Stimulated activated naive CD4-positive, alpha-beta T cell treated with Interleukin-2 at 50 U/mL for 16 hours (primary cell): ENCODE data around the gene LENEP.
A peak's percentile ranks its signal among the peaks of the same experiment; 100 is the strongest.

Source experiments
- DNase-seq: peaks from one replicate; lab custom pipeline; 2025; lab: John Stamatoyannopoulos, UW

Gene LENEP

DNA sequence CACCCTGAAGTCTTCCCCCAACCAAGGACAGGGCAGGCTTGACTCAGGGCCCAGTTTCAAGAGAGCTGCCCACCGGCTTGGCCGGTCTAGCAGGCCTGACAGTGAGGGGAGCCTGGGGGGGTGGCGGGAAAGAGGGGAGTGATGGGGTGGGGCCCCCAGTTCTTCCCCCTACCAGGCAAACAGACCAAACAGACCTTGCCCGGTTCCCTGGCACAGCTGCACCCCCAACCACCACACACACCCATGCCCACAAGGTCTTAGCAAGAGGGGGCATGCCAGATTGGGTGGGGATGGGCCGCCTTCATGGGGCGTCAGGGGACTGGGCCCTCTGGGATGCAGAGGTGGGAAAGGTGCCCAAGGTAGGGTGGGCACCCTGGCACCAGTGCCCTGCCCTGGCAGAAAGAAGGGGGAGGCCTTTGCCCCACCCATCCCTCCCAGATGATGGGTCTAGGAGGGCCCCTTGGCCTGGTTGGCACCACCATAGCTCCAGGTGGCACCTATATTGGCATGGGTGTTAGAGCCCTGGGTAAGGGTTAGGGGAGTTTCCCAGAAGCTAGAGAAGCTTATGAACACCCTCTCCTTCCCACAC, 18.1 kb downstream of the LENEP start:
- no peak for DNase-seq

DNA sequence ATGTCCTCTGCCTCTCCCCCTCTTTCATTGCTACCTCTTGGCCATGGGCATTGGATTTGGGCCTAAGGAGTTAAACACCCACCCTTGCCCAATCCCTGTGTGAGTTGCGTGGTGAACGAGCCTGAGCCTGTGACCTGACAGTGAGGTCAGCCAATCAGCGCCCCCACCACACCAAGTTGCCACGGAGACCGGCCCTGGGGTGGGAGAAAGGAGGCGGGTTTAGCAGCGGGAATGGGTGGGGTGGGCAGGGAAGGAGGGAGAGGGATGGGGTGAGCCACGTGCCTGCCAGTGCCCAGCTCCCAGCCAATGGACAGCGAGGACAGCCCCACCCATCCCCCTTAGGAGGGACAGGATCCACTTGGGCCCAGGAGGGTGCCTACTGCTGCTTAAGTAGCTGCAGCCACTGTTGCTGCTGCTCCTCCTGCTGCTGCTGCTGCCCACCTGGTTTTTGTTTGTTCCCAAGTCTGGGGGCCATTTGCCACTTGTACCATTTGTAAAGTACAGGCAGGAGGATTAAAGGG, 18.7 kb downstream of the LENEP start:
- peak; percentile 20 for DNase-seq

DNA sequence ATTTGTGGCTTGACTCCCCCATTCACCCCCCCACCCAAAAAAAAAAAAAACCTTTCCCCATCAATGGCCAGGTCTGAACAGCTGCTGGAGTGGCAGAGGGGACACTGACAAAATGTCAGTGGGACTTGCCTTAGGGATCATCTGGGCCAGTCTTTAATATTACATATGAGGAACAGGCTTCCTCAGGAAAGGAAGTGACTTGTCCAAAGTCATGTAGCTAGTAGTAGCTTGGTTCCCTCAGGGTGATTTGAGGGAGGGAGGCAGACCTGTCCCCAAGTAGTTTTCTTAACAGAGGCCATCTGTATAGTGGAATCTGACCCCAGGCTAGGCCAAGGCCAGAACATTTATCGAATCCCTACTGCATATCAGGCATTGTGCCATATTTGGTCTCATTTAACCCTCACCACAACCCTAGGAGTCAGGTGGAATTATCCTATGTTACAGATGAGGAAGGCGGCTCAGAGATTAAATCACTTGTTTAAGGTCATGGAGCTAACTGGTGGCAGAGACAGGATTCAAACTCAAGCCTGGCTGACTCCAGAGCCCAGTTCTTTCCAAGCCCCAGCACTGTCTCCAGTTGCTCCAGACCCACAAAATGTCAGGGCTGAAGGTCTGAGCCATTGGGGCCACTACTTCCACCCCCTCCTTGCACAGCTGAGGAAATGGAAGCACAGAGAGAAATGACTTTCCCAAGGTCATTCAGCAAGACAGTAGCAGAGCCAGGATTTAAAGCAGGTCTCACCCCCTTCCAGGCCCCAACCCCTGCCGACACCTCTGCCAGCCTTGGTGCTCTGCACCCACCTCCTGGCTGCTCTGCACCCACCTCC, 19.6 kb downstream of the LENEP start:
- no peak for DNase-seq

DNA sequence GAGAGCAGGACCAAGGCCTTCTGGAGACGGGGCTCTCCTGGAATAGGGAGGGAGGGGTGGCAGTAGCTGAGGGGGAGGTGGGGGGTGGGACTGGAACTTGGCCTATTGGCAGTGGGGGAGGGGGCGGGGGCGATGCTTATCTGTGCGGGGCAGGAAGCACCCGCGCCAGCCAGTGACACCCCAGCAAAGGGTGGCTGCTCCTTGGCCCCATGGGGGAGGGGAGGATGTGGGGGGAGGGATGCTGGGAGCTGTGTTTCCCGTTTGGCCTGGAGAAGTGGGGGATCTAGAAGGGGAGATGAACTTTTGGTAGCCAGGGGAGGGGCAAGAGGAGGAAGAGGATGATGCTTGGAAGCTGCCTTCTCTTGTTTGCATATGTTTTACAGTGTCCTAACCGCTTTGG, 20.2 kb downstream of the LENEP start:
- DNase-seq = peak; percentile 27

DNA sequence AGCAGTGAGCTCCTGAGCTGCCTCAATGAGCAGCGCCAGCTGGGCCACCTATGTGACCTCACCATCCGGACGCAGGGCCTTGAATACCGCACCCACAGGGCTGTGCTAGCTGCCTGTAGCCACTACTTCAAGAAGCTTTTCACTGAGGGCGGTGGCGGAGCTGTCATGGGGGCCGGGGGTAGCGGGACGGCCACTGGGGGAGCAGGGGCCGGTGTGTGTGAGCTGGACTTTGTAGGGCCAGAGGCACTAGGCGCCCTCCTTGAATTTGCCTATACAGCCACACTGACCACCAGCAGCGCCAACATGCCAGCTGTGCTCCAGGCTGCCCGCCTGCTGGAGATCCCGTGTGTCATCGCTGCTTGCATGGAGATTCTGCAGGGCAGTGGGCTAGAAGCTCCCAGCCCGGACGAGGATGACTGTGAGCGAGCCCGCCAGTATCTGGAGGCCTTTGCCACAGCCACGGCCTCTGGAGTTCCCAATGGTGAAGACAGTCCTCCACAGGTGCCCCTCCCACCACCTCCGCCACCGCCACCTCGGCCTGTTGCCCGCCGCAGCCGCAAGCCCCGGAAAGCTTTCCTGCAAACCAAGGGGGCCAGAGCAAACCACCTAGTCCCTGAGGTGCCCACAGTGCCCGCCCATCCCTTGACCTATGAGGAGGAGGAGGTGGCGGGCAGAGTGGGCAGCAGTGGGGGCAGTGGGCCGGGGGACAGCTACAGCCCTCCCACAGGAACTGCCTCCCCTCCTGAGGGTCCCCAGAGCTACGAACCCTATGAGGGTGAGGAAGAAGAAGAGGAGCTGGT, 21.5 kb downstream of the LENEP start:
- no peak for DNase-seq

DNA sequence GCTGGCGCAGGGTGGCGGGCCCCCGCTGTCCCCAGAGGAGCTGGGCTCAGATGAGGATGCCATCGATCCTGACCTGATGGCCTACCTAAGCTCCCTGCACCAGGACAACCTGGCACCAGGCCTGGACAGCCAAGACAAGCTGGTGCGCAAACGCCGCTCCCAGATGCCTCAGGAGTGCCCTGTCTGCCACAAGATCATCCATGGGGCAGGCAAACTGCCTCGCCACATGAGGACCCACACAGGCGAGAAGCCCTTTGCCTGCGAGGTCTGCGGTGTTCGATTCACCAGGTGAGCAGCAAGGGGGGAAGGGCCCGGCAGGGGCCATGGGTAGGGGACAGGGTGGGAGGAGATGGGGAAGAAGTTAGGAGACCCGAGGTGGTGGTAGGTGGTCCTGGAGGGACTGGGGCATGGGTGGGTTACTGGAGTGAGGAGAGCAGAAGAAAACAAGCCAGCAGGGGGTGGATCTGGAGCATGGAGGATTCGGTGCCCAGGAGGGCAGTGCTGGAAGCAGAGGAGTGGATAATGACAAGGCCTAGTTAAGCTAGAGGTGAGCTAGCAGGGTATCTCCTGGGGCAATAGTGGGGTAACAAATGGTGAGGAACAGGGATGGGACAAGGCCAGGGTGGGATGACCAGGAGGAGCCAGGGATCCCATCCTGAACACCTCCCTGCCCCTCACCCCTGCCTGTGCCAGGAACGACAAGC, 22.3 kb downstream of the LENEP start:
- no peak for DNase-seq

DNA sequence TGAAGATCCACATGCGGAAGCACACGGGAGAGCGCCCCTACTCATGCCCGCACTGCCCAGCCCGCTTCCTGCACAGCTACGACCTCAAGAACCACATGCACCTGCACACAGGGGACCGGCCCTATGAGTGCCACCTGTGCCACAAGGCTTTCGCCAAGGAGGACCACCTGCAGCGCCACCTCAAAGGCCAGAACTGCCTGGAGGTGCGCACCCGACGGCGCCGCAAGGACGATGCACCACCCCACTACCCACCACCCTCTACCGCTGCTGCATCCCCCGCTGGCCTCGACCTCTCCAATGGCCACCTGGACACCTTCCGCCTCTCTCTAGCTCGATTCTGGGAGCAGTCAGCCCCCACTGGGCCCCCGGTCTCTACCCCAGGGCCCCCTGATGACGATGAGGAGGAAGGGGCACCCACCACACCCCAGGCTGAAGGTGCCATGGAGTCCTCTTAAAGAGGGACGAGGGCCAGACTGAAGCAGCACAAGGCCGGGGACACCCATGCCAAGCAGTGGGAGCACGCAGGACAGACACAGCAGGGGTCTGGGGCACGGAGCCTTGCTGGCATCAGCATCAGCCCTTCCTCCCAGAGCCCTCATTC, 22.9 kb downstream of the LENEP start:
- DNase-seq = no peak

DNA sequence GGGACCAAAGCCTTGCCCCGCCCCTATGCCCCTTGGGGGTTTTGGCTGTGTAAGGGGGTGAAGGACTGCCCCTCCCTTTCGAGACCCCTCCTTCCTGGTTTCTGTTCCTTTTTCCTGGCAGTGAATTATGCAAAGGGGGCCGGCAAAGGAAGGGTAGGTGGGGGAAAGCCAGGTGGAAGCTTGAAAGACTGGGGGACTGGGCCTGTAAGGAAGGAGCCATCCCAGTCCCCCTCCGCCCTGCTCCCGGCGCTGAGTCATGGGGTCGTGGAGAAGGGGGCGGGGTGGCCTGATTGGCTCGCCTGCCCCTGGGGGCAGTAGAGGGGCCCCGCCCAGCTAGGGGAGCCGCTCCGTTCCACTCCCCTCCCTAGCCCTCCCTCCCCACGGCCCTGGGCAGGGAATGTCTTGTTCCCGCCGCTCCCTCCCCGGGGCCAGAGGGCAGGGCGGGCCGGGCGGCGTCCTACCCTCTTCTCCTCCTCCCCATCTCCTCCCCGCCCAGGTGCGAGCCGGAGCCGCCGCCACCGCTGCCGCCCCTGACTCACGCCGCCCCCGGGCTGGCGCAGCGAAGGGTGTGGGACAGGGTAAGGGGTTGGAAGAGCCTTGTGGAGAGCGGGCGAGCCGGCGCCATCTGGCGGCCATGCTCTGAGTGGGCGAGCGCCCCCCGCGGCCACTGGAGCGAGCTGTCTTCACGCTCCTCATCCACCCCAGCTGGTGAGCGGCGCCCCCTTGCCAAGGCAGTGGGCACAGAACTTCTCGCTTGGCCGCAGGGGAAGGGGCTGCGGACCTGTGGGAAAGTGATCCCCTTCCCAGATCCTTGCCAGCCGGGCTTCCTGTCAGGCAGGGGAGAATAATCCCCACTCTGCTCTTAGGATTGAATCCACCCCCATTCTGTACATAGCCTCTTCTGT, 23.9 kb downstream of the LENEP start:
- DNase-seq = peak; percentile 94

DNA sequence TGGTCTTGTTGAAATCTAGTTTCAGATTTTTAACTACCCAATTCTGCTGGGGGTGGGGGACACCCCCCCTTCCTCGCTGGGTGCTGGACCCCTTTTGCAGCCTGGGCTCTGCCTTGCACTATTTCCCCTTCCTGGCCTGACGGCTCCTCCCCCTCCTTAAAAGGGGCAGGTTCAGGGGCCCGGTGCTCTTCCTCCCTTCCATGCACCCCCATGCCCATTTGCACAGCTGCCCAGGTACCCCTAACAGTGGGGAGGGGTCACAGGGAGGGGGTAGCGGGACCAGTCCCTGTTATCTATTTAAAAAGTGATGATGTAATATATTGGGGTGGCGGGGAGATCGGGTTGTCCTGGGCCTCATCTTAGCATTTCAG, 24.5 kb downstream of the LENEP start:
- no peak for DNase-seq

DNA sequence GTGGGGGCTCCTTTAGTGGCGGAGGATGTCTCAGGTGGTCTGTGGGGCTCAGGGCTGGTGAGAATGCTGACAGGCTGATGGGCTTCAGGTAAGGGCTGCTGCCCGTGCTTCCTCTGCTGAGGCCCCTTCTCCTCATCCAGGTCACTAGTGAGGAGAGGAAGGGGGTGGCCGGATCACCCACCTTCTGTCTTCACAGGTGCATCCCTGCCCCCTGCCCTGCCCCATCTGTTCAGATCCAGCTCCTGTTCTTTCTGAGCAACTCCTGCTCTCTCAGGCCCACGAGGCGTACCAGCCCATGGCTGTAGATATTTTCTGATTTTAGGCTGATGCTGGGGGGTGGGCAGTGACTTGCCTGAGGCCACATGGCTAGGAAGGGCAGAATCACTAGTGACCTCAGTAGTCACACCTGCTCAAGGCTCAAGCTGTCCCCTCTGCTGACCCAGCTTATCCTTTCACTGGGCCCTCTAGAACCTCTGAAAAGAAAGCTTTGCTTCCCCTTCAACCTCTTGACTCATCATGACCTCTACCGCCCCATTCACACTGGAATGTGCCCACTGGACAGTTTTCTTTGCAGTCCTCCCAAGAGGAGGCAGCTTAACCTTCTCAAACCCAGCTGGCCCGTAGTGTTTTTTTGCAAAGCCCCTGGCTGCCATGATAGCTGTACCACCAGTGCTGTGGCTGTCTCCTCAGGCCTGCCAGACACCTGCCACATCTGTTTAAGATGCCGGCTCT, 25.4 kb downstream of the LENEP start:
- DNase-seq = no peak

DNA sequence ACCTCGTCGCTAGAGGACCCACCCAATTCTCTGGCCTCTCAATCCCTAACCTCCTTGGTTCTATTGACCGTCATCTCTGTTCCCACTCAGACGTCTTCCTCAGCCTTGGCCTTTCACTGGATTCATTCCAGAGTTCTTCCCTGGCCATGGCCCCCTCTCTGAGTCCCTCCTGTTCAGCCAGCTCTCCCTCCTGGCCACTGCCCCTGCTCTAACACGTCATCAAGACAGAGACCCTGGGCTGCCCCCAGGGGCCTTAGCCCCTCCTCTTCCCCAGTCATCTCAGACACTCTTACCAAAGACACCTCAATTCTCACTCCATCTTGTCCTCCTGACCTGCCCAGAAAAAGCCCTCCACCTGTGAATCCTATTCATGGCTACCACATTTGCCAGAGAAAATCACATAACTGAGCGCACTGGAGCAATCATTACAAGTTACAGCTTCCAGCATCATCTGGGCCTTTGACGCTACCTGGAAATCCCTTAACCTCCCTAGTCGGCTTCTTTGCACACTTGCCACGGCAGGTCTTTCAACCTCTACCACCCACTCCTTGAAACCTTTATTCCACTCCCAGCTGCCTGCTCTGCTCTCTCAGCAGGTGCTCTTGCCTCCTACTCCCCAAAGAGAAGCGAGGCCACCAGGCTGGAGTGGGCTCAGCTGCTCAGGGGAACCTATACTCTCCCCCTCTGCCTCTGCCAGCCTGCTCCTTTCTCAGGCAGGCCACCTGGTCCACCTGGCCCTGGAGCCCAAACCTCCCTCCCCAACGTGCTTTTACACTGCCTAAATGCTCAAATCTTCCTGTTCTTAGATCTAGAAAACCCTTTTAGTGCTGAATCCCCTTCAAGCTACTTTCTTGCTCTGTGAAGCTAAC, 26.2 kb downstream of the LENEP start:
- no peak for DNase-seq

DNA sequence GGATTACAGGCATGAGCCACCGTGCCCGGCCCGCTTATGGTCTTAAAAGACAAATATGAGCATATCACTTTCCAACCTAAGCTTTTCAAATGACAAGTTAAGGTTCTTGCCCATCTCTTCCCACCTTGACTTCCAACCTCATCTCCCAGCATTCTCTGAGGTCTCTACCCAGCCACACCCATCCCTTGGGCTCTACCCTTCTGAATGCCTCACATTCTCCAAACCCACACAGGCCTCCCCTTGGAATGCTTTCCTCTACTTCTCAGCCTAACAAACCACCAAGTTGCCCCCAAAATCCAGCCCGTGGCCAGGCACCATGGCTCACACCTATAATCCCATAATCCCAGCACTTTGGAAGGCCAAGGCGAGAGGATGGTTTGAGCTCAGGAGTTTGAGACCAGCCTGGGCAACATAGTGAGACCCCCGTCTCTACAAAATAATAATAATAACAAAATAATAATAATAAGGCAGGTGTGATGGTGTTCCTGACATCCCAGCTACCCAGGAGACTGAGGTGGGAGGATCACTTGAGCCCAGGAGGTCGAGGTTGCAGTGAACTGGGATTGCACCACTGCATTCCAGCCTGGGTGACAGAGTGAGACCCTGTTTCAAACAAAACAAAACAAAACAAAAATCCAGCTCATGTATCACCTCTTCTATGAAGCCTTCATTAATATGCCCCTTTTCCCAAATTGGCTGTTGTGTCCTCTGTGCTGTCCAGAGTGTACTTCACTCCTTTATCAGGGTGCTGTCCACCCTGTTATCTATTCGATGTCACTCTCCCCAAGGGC, 28.9 kb downstream of the LENEP start:
- DNase-seq = no peak

DNA sequence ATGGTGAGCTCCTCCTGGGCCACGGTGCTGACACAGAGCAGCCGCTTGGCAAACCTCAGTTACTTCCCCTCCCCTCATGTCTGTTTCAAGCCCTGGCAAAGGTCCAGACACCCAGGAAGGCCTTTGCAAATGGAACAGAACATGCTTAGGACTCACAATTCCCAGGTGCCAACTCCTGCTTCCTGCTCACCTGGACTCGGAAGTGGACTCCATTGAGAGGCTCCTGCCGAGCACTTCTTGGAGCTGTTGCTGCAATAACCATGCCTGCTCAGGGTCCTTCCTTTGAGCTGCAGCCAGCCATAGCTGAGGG, 29.5 kb downstream of the LENEP start:
- no peak for DNase-seq

DNA sequence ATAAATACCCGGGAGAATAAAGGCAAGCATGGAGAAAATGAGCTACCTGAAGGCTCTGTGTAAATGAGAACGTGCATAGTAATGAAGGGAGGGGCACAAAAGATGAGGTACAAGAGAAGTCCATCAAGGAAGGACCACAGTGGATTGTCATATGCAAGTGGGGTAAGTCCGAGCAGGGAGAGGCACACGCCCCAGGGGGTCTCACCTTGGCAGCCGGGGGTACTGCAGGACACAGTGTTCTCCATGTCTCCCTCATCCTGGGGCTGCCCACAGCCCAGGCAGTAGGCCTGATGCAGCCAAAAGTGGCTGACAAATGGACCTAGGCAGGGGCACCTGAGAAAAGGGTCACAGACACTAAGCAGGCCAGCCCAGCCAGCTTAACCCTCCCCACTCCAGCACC, 30.2 kb downstream of the LENEP start:
- DNase-seq = no peak

DNA sequence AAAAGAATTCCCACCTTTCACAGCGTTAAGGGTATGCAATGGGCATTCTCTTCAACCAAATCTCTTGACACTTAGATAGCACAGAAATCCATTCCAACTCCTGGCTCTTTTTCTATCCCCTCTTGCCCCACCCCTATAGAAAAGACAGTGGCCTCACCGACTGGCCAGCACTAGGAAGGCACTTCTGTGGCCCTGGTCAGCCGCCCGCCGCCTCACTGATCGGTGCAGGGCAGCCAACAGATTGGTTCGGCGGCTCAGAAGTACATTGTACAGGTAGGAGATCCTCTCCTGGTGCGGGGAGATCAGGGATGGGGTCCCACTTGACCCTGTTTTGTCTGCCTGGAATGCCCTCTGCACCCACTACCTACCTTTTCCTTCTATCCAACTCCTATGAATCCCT, 30.9 kb downstream of the LENEP start:
- no peak for DNase-seq

DNA sequence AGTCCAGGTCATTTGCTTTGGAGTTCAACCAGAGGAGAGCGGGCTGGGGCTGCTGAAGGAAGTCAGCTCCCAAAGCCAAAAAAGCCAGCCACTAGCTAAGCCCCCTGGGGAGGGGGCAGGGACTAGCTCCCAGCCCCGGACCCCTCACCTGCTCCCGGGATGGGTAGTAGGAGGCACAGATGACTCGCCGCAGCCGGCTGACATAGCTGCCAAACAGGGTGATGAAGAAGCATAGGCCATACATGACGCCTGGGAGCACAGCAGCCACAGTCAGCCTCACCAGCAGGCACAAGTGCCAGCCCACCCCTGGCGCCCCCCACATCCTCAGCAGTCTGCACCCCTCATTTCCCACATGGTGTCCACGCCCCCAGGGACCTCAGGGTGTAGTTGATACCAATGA, 32.8 kb downstream of the LENEP start:
- DNase-seq = no peak

DNA sequence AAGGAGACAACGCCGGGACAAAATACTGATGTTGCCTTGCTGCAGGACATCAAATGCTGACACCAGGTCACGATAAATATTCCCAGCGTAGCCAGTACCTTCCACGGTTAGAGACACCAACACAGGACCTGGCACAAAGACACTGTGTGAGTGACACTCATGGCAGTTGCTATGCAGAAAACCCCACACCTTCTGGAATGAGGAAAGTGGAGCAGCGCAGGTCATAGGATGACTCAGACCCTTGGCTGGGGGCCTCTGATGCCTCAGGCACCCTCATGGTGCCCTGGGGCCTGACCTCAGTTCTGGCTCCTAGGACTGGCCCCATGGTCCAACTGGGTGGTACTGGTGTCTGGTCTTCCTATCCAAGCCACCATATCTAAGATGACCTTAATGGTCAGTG, 33.2 kb downstream of the LENEP start:
- DNase-seq = no peak

DNA sequence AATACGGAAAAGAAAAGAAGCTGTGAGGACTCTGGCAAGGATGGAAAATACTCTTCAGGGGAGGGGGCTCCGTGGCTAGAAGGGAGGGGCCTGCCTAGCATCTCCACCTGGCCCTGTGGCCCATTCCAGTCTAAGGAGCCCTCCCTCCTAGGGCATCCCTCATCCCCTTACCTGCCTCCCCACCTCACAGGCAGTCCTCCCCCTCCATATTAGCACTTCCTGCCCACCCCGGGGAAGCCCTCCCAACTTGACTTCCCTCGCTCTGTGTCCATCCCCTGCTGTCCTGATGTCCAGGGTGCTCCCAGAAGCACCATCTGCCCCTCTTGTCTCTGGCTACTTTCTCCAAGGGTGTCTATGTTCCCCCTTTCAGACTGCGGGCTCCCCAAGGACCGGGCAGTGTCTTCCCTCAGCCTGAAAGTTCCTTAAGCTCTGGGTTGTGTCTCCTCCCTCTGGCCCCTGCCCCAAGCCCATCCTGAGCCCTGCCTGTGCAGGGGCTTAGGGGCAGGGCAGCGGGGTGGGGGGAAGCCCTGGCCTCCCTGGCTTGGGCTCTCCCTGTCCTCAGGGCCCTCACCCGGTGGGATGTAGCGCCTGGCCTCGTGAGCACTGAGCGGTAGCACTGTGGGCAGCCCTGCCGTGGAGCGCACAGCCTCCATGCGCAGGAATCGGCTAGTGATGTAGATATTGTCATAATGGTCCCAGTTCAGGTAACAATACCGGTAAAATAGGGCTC, 36.3 kb downstream of the LENEP start:
- no peak for DNase-seq
